GM18499 (cell line): Measurements from ENCODE around the gene NCDN.
A peak's percentile ranks its signal among the peaks of the same experiment; 100 is the strongest.

ENCODE experiments used
- ATAC-seq: cut with Tn5 transposase; IDR thresholded peaks from one replicate; pipeline ENCODE4 v1.9.1; 2021; ENCODE audit warnings: moderate number of reproducible peaks; ENCODE audit not compliant: insufficient read depth, unreplicated experiment

NCDN gene

DNA sequence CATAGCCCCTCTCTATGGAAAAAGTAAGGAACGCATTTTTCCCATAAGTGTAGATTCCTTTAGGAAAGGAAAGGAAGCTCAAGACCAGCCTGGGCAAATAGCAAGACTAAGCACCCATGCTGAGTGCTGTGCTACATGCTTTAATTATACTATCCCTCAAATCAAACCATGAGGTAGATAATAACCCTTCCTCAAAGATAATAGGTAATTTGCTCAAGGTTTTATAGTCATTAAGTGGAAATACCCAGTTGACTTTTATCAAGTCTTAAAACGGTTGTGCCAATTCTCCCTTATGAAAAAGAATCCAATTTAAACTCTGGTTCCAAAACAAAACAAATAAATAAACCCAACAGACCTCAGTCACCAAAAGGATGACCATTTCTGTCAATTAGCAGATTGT, 3.7 kb upstream of the NCDN start:
- no peak for ATAC-seq

DNA sequence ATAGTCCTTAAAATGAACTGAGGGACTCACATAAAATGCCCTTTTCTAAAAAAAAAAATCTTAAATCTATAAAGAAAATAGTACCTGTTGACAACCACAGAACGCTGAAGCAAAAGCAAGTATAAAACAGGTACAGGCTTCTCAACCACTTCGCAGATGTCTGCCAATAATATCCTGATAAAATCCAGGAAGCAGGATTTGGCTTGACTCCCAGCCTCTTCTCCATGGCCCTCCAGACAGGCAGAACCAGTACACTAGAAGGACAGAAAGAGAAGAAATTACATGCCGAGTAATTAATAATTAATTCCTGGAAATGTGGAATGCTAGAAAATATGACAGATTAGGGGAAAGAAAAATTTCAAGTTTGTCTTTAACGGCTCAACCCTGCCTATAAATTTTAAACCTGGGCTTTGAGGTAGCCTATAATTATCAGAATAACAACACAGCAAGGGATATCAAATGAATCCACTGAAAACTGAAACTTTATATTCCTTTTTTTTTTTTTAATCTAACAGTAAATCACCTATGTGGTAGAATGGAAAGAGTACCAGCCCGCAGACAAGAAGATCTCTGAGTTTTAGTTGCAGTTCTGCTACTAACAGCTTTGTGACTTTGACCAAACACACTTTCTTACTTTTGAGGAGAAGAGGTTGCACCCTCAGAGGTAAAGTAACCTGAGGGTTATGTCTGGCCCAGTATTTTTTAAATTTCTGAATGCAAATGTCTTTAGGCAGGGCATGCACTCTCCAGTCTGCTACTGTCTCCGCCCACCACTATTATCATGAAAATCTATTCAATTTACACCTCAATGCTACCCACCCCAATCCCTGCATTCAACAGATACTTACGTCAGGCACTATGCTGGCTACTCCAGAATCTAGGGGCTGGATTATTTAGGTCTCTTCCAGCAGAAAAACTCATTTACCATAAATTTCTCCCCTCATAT, 3.1 kb upstream of the NCDN start:
- no peak for ATAC-seq

DNA sequence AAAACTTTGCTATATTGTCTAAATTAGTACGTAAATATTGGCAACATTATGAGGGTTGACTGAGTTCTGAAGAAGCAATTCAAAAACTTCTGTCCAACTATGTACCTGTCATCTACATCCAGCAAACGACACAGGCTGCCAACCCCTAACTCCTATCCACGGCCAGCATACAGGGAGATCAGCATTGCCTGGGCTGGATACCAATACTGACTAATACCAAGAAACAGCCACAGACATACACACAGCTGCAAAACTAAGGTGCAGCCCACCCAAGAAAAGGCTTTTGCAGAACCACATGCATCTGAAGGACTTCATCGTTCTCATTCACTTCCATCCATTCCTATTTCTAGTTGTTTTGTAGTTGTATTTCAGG, 2.4 kb upstream of the NCDN start:
- no peak for ATAC-seq

DNA sequence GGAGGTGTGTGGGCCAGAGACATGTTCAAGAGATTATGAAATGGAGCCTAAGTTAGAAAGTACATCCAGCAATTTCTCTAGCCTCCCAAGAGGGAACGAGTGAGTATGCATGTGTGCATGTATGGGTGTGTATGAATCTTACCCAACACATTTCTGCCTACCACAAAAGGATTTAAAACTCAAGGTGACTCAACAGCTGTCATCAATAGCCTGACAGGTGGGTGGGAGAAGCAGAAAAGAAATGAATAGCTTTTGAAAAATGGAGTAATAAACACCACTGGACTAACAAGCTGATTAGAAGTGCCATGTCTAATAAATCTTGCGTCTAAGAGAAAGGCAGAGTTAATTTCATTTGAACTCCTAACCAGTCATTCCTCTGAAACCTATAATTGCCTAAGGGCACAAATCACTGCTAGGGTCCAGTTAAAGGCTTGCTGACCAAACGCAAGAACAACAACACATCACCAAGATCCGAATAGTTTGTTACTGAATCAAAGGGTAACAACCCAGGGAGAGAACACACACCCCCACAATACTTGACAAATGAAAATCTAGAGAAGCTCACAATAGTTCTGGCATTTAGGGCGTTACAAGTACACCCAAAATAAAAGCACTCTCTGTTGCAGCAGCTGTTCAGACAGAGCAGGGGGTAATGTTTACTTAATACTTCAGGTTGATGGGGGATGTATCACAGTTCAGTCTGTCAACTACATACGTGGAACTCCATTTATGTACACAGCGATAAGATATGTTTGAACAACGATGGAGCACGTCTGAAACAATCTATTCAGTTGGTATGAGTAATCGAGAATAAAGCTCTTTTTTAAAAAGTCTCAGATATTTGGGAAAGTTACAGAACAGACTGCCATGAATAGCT, 1.8 kb upstream of the NCDN start:
- ATAC-seq = no peak

DNA sequence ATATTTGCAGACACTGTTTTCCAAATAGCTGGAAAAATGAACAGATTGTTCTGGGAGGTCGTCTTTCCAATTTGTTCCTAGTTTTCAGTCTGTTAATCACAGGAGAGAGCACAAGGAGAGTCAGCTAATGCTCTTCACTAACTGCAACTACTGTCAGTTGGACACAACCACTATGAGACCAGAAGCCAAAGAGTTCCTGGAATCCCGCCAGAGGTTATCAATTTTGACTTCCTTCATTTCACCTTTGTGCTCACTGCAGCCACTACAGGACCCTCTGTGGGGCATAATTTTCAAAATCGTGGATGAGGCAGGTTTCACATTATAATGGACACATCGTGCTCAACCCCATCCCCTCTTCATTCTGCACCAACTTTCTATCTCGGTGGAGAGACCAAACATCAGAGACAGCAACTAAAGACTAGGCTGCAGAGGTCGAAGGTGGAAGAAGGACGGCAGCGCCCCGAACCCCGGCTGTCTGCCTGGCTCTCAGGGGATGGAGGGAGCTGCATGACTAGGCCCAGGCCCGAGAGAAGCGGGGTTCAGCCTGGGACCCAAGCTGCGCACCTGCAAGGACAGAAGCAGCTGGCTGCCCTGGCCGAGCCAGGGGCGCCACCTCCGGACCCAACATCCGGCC, 998 bp upstream of the NCDN start:
- no peak for ATAC-seq

DNA sequence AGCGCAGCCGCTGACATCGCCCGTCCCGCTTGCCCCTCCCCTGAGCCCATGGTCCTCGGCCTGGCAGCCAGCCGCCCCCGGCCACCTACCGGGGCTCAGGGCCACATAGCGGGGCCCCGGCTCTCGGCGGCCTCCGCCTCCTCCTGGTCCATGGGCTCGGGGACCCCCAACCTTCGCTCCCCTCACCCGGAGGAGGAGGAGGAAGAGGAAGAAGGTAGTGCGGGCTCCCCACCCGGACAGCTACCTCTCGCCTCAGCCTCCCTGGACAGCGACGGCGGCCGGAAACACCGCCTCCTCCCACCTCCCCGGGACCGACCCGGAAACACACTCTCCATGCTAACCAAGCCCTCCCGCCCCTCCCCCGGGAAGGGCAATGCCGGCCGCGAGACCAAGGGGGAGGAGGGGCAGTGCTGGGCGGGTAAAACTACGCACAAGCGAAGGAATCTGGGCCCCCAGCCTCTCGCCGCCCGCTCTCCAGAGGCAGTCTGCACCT, 435 bp upstream of the NCDN start, which contains the start of gene KIAA0319L:
Gene KIAA0319L (minus strand): TSS at position 286 of the 493 bp plus-strand sequence. CDS start 2,912 bp downstream, outside the sequence.
- ATAC-seq = peak; percentile 50

DNA sequence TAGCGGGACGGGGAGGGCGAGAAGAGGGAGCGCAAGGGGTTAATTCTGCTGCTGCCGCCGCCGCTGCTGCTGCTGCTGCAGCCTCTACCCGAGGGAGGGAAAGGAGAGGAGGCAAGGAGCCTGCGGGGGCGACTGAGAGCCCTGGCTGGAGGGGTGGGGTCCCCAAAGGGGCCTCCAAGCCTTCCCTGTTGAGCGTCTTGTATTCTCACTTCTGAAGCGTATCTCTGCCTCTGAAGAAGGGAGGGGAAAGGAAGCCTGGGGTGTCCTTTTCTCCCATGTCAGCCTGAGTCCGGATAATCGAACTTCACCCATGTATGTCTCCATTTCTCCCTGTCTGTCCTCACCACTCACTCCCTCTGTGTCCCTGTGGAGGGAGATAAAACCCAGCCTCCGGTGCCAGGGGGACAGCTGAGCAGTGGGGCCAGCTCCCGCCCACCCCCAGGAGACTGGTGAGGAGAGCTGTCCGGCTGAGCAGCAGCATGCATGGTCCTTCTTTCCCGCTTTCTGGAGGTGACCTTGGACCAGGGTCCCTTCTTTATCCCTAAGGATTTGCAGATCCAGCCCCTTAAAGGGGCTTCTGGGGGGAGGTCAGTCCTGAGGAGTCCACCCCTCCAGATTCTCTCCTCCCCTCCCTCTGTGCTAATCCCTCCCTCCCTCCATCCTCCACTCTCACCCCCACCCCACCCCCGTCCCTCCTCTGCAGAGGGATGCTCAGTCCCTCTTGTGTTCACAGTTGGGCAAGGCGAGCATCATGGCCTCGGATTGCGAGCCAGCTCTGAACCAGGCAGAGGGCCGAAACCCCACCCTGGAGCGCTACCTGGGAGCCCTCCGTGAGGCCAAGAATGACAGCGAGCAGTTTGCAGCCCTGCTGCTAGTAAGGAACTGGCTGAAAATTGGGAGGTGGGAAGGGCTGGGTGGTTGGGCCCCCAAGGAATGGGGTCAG, 1.0 kb downstream of the NCDN start:
- no peak for ATAC-seq

DNA sequence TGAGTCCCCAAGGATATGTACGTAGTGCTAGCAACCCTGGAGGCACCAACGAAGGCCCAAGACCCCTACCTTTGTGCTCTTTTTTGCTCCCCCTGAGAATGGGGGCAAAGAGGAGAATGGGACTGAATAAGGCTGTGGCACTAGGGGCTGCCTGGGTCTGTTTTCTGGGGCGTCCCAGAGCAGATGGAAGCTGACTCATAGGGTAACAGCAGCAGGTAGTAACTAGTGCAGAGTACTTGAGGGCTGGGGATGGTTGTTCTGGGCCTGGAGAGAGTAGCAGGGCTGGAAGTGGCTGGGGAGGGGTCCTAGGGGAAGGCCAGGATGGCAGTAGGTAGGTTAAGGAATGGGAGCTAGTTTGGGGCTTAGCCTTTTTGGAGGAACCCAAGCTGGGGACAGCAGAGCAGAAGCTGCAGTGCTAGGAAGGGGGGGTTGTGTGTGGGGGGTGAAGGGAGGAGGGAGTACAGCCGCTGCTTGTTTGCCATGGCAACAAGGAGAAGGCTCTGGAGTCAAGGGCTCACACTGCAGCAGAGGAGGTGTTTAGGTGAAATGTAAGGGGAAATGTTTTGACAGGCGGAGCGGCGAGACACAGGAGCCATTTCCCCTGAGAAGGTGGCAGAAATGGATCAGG, 1.8 kb downstream of the NCDN start:
- ATAC-seq = no peak

DNA sequence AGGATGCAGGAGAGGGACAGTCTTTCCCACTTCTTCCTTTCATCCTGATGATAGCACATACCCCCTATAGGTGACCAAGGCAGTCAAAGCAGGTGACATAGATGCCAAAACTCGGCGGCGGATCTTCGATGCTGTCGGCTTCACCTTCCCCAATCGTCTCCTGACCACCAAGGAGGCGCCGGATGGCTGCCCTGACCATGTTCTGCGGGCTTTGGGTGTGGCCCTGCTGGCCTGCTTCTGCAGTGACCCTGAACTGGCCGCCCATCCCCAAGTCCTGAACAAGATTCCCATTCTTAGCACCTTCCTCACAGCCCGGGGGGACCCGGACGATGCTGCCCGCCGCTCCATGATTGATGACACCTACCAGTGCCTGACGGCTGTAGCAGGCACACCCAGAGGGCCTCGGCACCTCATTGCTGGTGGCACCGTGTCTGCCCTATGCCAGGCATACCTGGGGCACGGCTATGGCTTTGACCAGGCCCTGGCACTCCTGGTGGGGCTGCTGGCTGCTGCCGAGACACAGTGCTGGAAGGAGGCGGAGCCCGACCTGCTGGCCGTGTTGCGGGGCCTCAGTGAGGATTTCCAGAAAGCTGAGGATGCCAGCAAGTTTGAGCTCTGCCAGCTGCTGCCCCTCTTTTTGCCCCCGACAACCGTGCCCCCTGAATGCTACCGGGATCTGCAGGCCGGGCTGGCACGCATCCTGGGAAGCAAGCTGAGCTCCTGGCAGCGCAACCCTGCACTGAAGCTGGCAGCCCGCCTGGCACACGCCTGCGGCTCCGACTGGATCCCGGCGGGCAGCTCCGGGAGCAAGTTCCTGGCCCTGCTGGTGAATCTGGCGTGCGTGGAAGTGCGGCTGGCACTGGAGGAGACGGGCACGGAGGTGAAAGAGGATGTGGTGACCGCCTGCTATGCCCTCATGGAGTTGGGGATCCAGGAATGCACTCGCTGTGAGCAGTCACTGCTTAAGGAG, 2.9 kb downstream of the NCDN start:
- ATAC-seq = no peak

DNA sequence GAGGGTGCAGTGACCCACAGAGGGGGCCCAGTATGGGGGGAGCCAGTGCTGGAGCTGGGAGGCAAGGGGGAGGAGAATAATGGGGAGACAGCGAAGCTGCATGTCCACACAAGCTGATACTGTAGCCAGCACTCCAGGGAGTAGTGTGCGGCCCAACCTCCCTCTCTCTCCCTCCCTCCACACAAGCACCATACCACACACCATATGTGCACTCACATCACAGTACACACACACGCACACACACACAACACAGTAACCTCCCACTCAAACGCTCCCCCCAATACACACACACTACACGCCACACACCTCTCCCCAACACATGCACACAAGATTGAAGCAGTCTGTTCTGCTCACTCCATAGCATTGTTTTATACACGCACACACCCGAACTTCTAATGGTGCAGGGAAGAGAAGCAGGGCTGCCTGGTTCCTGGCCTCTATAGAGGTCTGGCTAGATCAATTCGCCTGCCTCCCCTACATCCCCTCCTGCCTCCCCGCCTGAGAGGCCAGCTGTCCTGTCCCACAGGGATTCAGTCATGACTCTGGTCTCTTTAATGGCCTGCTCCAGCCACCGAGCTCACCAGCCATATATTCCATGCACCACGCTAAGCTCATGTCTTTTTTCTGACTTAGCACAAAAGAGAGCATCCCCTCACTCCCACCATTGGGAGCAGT, 3.8 kb downstream of the NCDN start:
- no peak for ATAC-seq

DNA sequence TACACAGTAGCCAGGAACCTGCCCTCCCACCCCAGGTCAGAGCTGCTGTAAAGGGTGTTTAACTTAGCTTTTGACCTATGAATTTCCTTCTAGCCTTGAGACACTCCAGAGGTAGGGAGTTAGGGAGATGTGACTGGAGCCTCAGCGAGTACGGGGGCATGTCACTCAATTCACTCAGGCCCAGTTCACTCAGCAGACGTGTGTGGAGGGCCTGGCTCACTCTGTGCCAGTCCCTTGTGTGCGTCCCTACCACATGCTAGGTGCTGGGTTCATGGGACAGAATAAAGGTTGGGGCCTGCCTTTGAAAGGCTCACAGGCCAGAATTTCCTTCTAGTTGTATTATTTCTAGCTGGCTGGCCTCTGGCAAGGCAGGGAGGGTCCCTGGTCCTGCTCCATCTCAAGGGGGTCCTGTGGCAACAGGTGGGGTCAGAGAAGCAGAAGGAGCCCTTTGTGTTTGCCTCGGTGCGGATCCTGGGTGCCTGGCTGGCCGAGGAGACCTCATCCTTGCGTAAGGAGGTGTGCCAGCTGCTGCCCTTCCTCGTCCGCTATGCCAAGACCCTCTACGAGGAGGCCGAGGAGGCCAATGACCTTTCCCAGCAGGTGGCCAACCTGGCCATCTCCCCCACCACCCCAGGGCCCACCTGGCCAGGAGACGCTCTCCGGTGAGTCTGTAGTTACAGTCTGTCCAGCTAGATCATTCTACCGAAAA, 4.5 kb downstream of the NCDN start:
- no peak for ATAC-seq

DNA sequence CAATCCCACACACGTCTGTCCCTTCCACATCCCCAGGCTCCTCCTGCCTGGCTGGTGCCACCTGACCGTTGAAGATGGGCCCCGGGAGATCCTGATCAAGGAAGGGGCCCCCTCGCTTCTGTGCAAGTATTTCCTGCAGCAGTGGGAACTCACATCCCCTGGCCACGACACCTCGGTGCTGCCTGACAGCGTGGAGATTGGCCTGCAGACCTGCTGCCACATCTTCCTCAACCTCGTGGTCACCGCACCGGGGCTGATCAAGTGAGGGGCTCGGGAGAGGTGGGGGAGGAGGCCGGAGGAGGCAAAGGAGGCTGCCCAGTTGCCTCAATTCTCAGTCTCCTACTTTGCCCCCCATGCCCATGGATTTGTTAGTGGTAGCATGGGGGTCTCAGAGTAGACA, 5.6 kb downstream of the NCDN start:
- ATAC-seq = no peak

DNA sequence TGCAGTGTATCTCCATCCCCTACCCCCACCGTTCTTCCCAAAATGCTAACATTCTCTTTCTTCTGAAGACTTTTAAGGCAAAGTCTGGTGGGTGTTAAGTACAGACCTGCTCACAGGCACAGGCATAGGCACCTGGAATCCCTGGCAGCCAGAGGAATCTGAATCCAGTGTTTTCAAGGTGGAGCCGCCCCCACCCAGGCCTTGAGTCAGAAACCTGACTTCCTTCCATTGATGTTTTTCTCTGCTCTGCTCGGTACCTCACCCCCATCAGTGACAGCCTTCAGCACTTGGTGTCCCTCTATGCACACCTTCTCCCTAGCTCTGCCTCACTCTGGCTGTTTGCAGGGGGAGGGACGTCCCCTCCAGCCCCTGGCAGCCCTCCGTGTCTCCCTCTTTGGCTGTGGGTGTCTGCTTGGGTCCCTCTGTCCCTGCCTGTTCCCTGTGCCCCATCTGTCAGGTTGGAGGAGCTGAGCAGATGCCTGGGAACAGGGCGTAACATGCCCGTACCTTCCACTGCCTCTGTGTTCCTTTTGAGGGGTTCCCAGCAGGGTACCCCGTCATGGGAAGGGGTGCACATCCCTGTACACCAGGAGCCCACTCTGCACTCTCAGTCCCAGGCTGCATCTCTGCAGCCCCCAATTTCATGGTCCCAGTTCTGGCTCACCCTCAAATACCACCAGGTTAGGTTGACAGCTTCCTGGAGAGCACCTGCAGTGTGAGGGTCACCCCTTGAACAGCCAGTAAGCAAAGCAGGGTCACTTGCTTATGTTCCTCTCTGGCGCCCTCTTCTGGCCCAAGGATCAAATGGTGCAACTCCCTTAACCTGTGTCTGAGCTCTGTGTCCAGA, 6.7 kb downstream of the NCDN start:
- no peak for ATAC-seq

DNA sequence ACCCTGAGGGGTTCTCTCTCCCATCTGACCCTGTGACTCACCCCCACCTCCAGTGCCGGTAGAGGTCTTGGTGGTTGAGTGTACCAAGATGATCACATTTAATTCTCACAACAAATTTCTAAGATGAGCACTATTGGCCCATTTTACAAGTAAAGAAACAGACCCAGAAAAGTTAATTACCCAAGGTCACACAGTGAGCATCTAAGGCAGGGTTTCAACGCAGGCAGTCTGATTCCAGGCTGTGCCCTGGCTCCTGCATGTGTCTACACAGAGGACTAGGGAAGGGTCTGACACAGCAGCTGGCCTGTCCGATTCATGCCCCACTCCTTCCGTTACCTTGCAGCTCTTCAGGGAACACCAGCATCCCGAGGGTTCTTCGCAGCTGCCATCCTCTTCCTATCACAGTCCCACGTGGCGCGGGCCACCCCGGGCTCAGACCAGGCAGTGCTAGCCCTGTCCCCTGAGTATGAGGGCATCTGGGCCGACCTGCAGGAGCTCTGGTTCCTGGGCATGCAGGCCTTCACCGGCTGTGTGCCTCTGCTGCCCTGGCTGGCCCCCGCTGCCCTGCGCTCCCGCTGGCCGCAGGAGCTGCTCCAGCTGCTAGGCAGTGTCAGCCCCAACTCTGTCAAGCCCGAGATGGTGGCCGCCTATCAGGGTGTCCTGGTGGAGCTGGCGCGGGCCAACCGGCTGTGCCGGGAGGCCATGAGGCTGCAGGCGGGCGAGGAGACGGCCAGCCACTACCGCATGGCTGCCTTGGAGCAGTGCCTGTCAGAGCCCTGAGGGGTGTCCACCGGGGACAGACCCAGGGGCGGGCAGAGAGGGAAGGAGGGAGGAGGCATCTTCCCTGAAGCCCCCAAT, 7.5 kb downstream of the NCDN start:
- ATAC-seq = no peak

DNA sequence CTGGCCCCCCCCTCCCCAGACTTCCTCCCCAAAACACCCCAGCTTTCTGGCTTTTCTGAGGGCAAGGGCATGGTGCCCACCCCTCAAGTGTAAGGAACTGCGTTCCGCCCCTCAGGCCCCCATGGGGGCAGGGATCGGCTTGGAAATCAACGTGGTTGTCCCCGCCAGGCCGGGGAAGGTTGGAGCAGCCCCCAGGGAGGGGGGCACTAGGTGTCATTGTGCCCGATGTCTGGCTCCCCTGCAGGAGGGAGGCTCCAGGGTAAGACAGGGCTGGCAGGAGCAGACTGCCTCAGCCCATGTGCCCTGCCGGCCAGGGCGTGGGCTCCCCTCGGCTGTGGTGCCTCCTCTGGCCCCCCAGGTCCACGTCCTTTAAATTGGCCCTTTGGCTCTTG, 8.1 kb downstream of the NCDN start:
- ATAC-seq = no peak
